Esophagus muscularis mucosa (tissue), 4 donors: Measurements from ENCODE around the gene ZSCAN5A. TPM values are rescaled to one million over a fixed set of nuclear protein-coding genes. Genes with fewer than 3 reads are reported as not detected.
A peak's percentile ranks its signal among the peaks of the same experiment; 100 is the strongest.
"Not testable (repeated sequence)": the region's sequence is repeated elsewhere in the genome, so short reads cannot be mapped to it uniquely, and the experiment has no call there.

Source experiments
- DNase-seq: peaks from one replicate; pipeline ENCODE4 v3.0.0-alpha.2; 2017; ENCODE audit errors: extremely low spot score
- H3K27ac ChIP-seq, 4 donors: fragments of 200-600 bp; sonication (generic); replicated peaks in 1 of 4; 1 replicate in 3 of 4; 2 replicates in 1 of 4; pipeline ENCODE4 v1.5.1; 2016 to 2019; ENCODE audit warnings: mild to moderate bottlenecking in 1 of 4
- H3K27me3 ChIP-seq, 4 donors: fragments of 200-600 bp; sonication (generic); one replicate each; pipeline versions ENCODE4 v1.5.1 to v1.6.0; 2016 to 2019
- H3K36me3 ChIP-seq, 4 donors: fragments of 200-600 bp; sonication (generic); one replicate each; pipeline ENCODE4 v1.5.1; 2016 to 2019
- H3K4me1 ChIP-seq, 4 donors: fragments of 200-600 bp; sonication (generic); one replicate each; pipeline ENCODE4 v1.5.1; 2016 to 2019
- H3K4me3 ChIP-seq, 4 donors: fragments of 200-600 bp; sonication (generic); 1 replicate in 2 of 4; 2 replicates in 2 of 4; pipeline ENCODE4 v1.5.1; 2016 to 2019; ENCODE audit warnings: mild to moderate bottlenecking in 4 of 4, moderate library complexity in 1 of 4
- H3K9me3 ChIP-seq, 4 donors: fragments of 200-600 bp; sonication (generic); 1 replicate in 3 of 4; 2 replicates in 1 of 4; pipeline ENCODE4 v1.5.1; 2016 to 2019
- EP300 ChIP-seq: sonication (generic); formaldehyde crosslinking; IDR thresholded peaks from one replicate; pipeline ENCODE4 v1.6.1; 2017; ENCODE audit warnings: antibody characterized with exemption
- POLR2A ChIP-seq: fragments of 450-650 bp; IDR thresholded peaks from one replicate; pipeline ENCODE4 v1.6.1; 2017; ENCODE audit warnings: antibody characterized with exemption, moderate library complexity, mild to moderate bottlenecking, low read depth
- POLR2AphosphoS5 ChIP-seq, 2 donors: sonication (generic); formaldehyde crosslinking; IDR thresholded peaks; one replicate each; pipeline ENCODE4 v1.6.1; 2017; ENCODE audit warnings: antibody characterized with exemption in 2 of 2
- WGBS: methylation state at CpG from one replicate; pipeline ENCODE4 v1.1.5; 2018; 5-methylcytosine and 5-hydroxymethylcytosine counted together
- intact Hi-C: fragments of 100-400 bp; cut with DNase I; formaldehyde crosslinking; loops from one replicate; pipeline ENCODE4 v1.15.1; 2023
- total RNA-seq, 4 donors: library from RNA; depleted of rRNA; stranded (reverse); fragments of >200 nt; gene quantifications; one replicate each; pipeline versions ENCODE4 v1.1.0 to v1.2.1, GENCODE V29; 2016
- TF ChIP-seq, protein P1 (sequence below), 3 experiments: fragments of 200-600 bp in 2 of 3; fragments of 450-650 bp in 1 of 3; sonication (generic) in 2 of 3; IDR thresholded peaks; one replicate each; pipeline ENCODE4 v1.5.1; 2017 to 2019; ENCODE audit warnings: antibody characterized with exemption in 3 of 3, mild to moderate bottlenecking in 2 of 3, moderate library complexity in 1 of 3

ZSCAN5A gene
- total RNA-seq, 4 donors from 2014 or later, result 3.7 to 9.9 (median 6.7) TPM

DNA sequence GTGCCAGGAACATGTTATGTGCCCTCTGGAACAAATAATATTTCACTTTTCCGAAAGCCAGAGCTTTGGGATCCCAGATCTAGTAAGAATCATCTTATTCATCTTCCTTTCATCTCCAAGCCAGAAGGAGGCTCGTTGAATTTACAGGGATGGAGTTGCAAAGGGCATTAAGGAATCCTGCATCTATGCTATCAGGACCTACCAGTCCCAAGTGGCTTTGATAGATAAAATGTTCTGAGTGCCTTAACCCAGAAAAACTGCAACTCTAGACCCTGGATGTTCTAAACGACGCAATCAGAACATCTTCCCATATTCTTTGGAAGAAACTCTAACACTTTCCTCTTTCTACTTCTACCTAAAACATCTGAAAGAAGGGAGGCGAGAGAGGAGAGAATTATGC is 51.3 kb downstream of the ZSCAN5A start:
- DNase-seq, result no peak
- TF ChIP-seq EP300, result no peak
- TF ChIP-seq, protein P1, sequence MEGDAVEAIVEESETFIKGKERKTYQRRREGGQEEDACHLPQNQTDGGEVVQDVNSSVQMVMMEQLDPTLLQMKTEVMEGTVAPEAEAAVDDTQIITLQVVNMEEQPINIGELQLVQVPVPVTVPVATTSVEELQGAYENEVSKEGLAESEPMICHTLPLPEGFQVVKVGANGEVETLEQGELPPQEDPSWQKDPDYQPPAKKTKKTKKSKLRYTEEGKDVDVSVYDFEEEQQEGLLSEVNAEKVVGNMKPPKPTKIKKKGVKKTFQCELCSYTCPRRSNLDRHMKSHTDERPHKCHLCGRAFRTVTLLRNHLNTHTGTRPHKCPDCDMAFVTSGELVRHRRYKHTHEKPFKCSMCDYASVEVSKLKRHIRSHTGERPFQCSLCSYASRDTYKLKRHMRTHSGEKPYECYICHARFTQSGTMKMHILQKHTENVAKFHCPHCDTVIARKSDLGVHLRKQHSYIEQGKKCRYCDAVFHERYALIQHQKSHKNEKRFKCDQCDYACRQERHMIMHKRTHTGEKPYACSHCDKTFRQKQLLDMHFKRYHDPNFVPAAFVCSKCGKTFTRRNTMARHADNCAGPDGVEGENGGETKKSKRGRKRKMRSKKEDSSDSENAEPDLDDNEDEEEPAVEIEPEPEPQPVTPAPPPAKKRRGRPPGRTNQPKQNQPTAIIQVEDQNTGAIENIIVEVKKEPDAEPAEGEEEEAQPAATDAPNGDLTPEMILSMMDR (IDR thresholded peaks at IDR 0.05), result no peak
- no peak for TF ChIP-seq POLR2A
- no peak for TF ChIP-seq POLR2AphosphoS5 (IDR thresholded peaks at IDR 0.05)
- no peak overlapping the region for H3K4me3 ChIP-seq
- no peak overlapping the region for H3K27ac ChIP-seq
- no peaks in the 10 kb centered on the region for H3K9me3 ChIP-seq
- WGBS, result 96% methylated on average over 5 of the region's 5 CpGs
- intact Hi-C loops, result no loop called here
- no peaks in the 10 kb centered on the region for H3K4me1 ChIP-seq
- H3K36me3 ChIP-seq, result no peaks in the 10 kb centered on the region
- peaks cover 0 to 3% (median 0%) of the 10 kb centered on the region in 4 donors for H3K27me3 ChIP-seq

DNA sequence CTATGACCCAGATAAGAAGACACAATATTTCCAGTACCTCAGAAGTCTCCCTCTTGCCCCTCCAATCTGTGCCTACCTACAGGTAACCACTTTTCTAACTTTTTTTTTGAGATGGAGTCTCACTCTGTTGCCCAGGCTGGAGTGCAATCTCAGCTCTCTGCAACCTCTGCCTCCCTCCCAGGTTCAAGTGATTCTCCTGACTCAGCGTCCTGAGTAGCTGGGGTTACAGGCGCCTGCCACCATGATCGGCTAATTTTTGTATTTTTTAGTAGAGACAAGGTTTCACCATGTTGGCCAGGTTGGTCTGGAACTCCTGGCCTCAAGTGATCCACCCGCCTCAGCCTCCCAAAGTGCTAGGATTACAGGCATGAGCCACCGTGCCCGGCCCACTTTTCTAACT is 52.7 kb downstream of the ZSCAN5A start:
- WGBS, result 93% methylated on average over 6 of the region's 6 CpGs
- H3K4me3 ChIP-seq, H3K9me3 ChIP-seq, H3K4me1 ChIP-seq, H3K36me3 ChIP-seq, DNase-seq, H3K27ac ChIP-seq, intact Hi-C loops: not testable (repeated sequence)
- H3K27me3 ChIP-seq, result peaks cover 0 to 16% (median 2%) of the 10 kb centered on the region in 4 donors

DNA sequence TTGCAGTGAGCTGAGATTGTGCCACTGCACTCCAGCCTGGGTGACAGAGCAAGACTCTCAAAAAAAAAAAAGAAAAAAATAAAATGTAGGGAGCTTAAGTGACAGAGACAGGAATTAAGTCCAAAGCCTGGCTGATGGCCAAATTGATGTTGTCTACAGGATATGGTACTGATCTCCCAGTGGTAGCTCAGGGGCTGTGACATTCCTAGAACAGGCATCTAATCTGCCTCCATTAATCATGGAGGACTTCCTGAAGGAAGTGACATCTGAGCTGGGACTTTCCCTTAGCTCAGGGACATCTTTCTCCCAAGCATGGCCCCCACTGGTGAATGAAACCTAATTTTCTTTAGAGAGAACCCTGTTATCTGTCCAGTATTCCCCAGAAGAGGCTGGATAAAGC is 53.5 kb downstream of the ZSCAN5A start:
- no peak for DNase-seq
- Histone ChIP-seq H3K36me3 (no peaks in the 10 kb centered on the region), H3K9me3 (no peaks in the 10 kb centered on the region), H3K4me1 (no peaks in the 10 kb centered on the region), H3K4me3 (no peak overlapping the region), H3K27me3 (peaks cover 0 to 24% (median 2%) of the 10 kb centered on the region in 4 donors), H3K27ac (no peak overlapping the region)
- intact Hi-C loops, result no loop called here
- no peak for TF ChIP-seq POLR2AphosphoS5 (IDR thresholded peaks at IDR 0.05)
- no peak for TF ChIP-seq POLR2A
- TF ChIP-seq, protein P1 (IDR thresholded peaks at IDR 0.05), result no peak
- no peak for TF ChIP-seq EP300

DNA sequence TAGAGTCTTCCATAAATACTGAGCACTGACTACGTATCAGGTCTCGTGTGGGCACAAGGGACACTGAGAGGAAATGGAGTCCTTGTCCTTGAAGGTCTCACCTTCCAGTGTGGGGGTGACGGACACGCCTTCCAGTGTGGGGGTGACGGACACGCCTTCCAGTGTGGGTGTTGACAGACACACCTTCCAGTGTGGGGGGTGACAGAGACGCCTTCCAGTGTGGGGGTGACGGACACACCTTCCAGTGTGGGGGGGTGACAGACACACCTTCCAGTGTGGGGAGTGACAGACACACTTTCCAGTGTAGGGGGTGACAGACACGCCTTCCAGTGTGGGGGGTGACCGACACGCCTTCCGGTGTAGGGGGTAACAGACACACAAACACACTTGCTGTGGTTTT is 56.4 kb downstream of the ZSCAN5A start:
- peaks cover 0 to 26% (median 2%) of the 10 kb centered on the region in 4 donors for H3K27me3 ChIP-seq
- no peak overlapping the region for H3K4me3 ChIP-seq
- H3K4me1 ChIP-seq, result no peaks in the 10 kb centered on the region
- no peaks in the 10 kb centered on the region for H3K36me3 ChIP-seq
- H3K27ac ChIP-seq, result no peak overlapping the region
- intact Hi-C loops, result no loop called here
- TF ChIP-seq EP300, result no peak
- TF ChIP-seq, protein P1 (IDR thresholded peaks at IDR 0.05), result no peak
- TF ChIP-seq POLR2A, result no peak
- TF ChIP-seq POLR2AphosphoS5 (IDR thresholded peaks at IDR 0.05), result no peak
- 93% methylated on average over 11 of the region's 12 CpGs for WGBS
- no peaks in the 10 kb centered on the region for H3K9me3 ChIP-seq
- DNase-seq, result no peak

DNA sequence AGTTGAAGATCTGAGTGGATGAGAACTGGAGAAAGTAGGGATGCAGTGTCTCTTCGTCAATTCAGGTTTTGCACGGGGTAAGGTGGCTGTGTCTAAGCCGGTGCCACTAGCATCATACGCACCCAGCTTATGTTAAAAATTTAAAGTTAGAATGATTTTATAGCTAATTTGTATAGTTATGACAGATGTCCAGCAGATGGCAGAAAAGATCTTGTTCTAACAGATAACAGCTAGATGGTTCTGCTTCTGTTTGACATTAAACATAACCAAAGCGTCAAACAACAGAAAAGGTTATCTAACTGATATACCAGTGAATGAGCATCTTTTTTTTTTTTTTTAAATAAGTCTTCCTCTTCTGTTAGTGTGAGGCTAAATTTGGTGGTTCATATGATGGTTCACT is 60.9 kb downstream of the ZSCAN5A start:
- no peak for DNase-seq
- intact Hi-C loops, result loop anchor here (5.0 kb wide), 2 partner anchors 99 to 176 kb away; no protein-coding TSS in a partner anchor
- Histone ChIP-seq H3K36me3 (no peaks in the 10 kb centered on the region), H3K4me3 (no peak overlapping the region), H3K9me3 (no peaks in the 10 kb centered on the region), H3K4me1 (peaks cover 0 to 4% (median 0%) of the 10 kb centered on the region in 4 donors), H3K27me3 (peaks cover 0 to 26% (median 2%) of the 10 kb centered on the region in 4 donors), H3K27ac (no peak overlapping the region)
- TF ChIP-seq POLR2AphosphoS5 (IDR thresholded peaks at IDR 0.05) (no peak), POLR2A (no peak), EP300 (no peak)
- TF ChIP-seq, protein P1 (IDR thresholded peaks at IDR 0.05), result peak; percentile 33 to 42 (median 38)
- WGBS, result 53% methylated on average over 5 of the region's 5 CpGs
